ENCODE results near the gene PCARE.

DNA sequence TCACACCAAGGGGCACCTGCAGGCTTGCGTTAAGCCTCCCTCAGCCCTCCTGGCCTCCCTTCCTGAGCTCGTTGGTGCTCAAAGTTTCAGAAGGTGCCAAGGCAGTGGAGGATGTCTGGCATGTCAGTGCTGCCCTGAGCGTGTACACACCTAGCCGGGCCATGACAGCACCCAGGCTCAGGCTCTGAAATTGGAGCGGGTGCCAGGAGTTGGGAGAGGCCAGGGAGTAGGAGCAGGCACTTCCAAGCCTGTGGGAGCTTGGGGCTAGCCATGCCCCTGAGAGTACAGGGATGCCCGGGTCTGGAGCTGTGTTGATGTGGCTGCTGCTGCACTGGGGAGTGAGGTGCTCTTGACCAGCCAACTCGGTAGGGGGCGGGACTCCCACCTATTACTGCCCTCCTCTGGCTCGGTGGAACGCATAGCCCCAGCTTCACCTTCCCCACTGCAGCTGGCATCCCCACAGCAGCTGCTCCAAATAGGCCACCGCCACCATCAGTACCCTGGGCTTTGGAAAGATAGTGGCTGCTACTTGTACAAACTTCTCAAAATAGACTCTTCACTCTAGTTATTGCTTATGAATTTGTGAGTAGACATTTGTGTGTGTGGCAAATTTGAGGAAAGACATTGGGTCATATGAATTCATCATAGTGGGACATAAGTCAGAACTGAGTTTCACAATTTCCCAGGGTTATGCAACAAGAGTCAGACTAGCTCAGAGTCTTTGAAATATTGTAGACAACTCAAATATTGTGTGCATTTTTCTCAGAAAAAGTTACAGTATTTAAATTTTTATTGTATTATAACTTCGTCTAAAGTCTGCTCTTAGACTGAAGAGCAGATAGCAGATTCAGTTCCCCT, 6.8 kb upstream of the PCARE start:
- TF ChIP-seq POLR2AphosphoS5 (IDR thresholded peaks at IDR 0.05) (no peak), POLR2A (IDR thresholded peaks at IDR 0.05) (no peak)
- TF ChIP-seq, protein P1, sequence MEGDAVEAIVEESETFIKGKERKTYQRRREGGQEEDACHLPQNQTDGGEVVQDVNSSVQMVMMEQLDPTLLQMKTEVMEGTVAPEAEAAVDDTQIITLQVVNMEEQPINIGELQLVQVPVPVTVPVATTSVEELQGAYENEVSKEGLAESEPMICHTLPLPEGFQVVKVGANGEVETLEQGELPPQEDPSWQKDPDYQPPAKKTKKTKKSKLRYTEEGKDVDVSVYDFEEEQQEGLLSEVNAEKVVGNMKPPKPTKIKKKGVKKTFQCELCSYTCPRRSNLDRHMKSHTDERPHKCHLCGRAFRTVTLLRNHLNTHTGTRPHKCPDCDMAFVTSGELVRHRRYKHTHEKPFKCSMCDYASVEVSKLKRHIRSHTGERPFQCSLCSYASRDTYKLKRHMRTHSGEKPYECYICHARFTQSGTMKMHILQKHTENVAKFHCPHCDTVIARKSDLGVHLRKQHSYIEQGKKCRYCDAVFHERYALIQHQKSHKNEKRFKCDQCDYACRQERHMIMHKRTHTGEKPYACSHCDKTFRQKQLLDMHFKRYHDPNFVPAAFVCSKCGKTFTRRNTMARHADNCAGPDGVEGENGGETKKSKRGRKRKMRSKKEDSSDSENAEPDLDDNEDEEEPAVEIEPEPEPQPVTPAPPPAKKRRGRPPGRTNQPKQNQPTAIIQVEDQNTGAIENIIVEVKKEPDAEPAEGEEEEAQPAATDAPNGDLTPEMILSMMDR (IDR thresholded peaks at IDR 0.05), result no peak

All from prostate gland (tissue), 2 donors.